Panc1 (cell line): Measurements from ENCODE around the gene SMIM11. TPM values are rescaled to one million over a fixed set of nuclear protein-coding genes. Genes with fewer than 3 reads are reported as not detected.

Source experiments
- ATAC-seq: fragments of 200-7000 bp; cut with Tn5 transposase; 2 replicates; pipeline ENCODE4 v1.9.1; 2020; ENCODE audit warnings: mild to moderate bottlenecking, moderate library complexity
- BruUV-seq: library from RNA; stranded (reverse); fragments of 400-500 nt; replicated peaks from 2 replicates; lab custom pipeline; 2021; lab: Mats Ljungman, UMichigan
- CTCF ChIA-PET: fragments of 300-600 bp; sonication (Branson Sonifier 250); formaldehyde crosslinking; loops from one replicate; lab custom pipeline; 2022; ENCODE audit warnings: antibody characterized with exemption; lab: Charles Lee
- POLR2A ChIA-PET: fragments of 300-600 bp; sonication (Branson Sonifier 250); formaldehyde crosslinking; loops from one replicate; lab custom pipeline; 2022; ENCODE audit warnings: antibody characterized with exemption; lab: Charles Lee
- DNase-seq: peaks from one replicate; pipeline ENCODE4 v3.0.0-alpha.2; 2010; ENCODE audit warnings: low read depth, low spot score
- H3K27ac ChIP-seq: 2 replicates; pipeline ENCODE4 v1.5.1; 2011; ENCODE audit warnings: mild to moderate bottlenecking, low read length, inconsistent platforms
- H3K27me3 ChIP-seq: fragments of 200-500 bp; sonication (Bioruptor generic); 2 replicates; pipeline ENCODE4 v1.6.0; 2014; ENCODE audit warnings: low read length, inconsistent platforms; ENCODE audit not compliant: control insufficient read depth, insufficient read depth
- H3K36me3 ChIP-seq: fragments of 200-500 bp; sonication (Bioruptor generic); 2 replicates; pipeline ENCODE4 v1.5.1; 2014; ENCODE audit warnings: inconsistent platforms, mild to moderate bottlenecking, low read length, moderate library complexity; ENCODE audit not compliant: control insufficient read depth, insufficient read depth
- H3K4me1 ChIP-seq: 2 replicates; pipeline ENCODE4 v1.5.1; 2011; ENCODE audit warnings: inconsistent platforms, mild to moderate bottlenecking, low read length, moderate library complexity; ENCODE audit not compliant: control insufficient read depth, insufficient read depth
- H3K4me3 ChIP-seq, 2 experiments: 2 replicates each; pipeline ENCODE4 v1.5.1; 2011 to 2012; ENCODE audit warnings: low read depth in 2 of 2, low read length in 2 of 2, mild to moderate bottlenecking in 2 of 2, inconsistent platforms in 1 of 2, moderate library complexity in 1 of 2
- H3K9me3 ChIP-seq: fragments of 200-500 bp; sonication (Bioruptor generic); 2 replicates; pipeline ENCODE4 v1.5.1; 2014; ENCODE audit warnings: low read depth, mild to moderate bottlenecking, inconsistent platforms, low read length, moderate library complexity; ENCODE audit not compliant: control insufficient read depth, insufficient read depth
- CTCF ChIP-seq: fragments of 450-650 bp; IDR thresholded peaks from 2 replicates; pipeline ENCODE4 v1.5.1; 2017; ENCODE audit warnings: mild to moderate bottlenecking
- POLR2AphosphoS5 ChIP-seq: IDR thresholded peaks from 2 replicates; pipeline ENCODE4 v1.6.1; 2012; ENCODE audit warnings: mild to moderate bottlenecking, low read depth, low read length, moderate library complexity
- SIN3A ChIP-seq: IDR thresholded peaks from 2 replicates; pipeline ENCODE4 v1.6.1; 2012; ENCODE audit warnings: low read depth, mild to moderate bottlenecking, low read length, moderate library complexity, borderline replicate concordance; ENCODE audit not compliant: insufficient read depth
- TCF7L2 ChIP-seq: IDR thresholded peaks from 2 replicates; pipeline ENCODE4 v1.6.1; 2011; ENCODE audit warnings: mild to moderate bottlenecking, low read depth, low read length, inconsistent platforms
- in situ Hi-C: cut with HindIII; loops from 2 replicates; pipeline ENCODE4 v1.10.0; 2016; ENCODE audit warnings: low sequenced_read_pairs, low pct_unique_long_range_greater_than_20kb
- intact Hi-C: fragments of 100-400 bp; cut with micrococcal nuclease; formaldehyde crosslinking; loops from one replicate; pipeline ENCODE4 v1.10.0; 2022; ENCODE audit not compliant: unreplicated experiment
- total RNA-seq: library from RNA; stranded (reverse); gene quantifications from one replicate; pipeline ENCODE4 v1.2.1, GENCODE V29; 2021; ENCODE audit not compliant: unreplicated experiment
- TF ChIP-seq, protein P1 (sequence below), 2 experiments: IDR thresholded peaks; 2 replicates each; pipeline ENCODE4 v1.6.1; 2011 to 2012; ENCODE audit warnings: low read depth in 2 of 2, control low read depth in 1 of 2, low read length in 1 of 2, mild to moderate bottlenecking in 1 of 2, moderate library complexity in 1 of 2; ENCODE audit not compliant: insufficient read depth in 1 of 2

The SMIM11 gene
- total RNA-seq, 1 experiment from 2014 or later = 17.1 TPM

GRCh38 chr21:34336756-34337391, 38.4 kb upstream of the SMIM11 start:
- in situ Hi-C loops (no loop called here), intact Hi-C loops (no loop called here)
- Histone ChIP-seq H3K4me1 (no peaks in the 10 kb centered on the region), H3K27ac (no peak overlapping the region), H3K36me3 (no peaks in the 10 kb centered on the region), H3K27me3 (no peaks in the 10 kb centered on the region), H3K4me3 (no peak overlapping the region), H3K9me3 (no peaks in the 10 kb centered on the region)
- ChIA-PET CTCF (interaction anchor here (1.0 kb wide), 1 partner anchor 11 kb away, joined by 3 read pairs; no protein-coding TSS in a partner anchor), POLR2A (no interaction called here)
- ATAC-seq (no peak), DNase-seq (no peak)
- no TSS peak for BruUV-seq
- TF ChIP-seq TCF7L2 (no peak), POLR2AphosphoS5 (no peak)

- Histone ChIP-seq H3K27me3 (no peaks in the 10 kb centered on the region), H3K27ac (no peak overlapping the region), H3K4me1 (no peaks in the 10 kb centered on the region), H3K4me3 (no peak overlapping the region), H3K9me3 (no peaks in the 10 kb centered on the region), H3K36me3 (no peaks in the 10 kb centered on the region)
- no peak for DNase-seq
- ATAC-seq = no peak
- ChIA-PET CTCF (interaction anchor here (1.0 kb wide), 1 partner anchor 10 kb away, joined by 3 read pairs; no protein-coding TSS in a partner anchor), POLR2A (no interaction called here)
- intact Hi-C loops = no loop called here
- in situ Hi-C loops = no loop called here
- TF ChIP-seq SIN3A = no peak
- TF ChIP-seq, protein P1, sequence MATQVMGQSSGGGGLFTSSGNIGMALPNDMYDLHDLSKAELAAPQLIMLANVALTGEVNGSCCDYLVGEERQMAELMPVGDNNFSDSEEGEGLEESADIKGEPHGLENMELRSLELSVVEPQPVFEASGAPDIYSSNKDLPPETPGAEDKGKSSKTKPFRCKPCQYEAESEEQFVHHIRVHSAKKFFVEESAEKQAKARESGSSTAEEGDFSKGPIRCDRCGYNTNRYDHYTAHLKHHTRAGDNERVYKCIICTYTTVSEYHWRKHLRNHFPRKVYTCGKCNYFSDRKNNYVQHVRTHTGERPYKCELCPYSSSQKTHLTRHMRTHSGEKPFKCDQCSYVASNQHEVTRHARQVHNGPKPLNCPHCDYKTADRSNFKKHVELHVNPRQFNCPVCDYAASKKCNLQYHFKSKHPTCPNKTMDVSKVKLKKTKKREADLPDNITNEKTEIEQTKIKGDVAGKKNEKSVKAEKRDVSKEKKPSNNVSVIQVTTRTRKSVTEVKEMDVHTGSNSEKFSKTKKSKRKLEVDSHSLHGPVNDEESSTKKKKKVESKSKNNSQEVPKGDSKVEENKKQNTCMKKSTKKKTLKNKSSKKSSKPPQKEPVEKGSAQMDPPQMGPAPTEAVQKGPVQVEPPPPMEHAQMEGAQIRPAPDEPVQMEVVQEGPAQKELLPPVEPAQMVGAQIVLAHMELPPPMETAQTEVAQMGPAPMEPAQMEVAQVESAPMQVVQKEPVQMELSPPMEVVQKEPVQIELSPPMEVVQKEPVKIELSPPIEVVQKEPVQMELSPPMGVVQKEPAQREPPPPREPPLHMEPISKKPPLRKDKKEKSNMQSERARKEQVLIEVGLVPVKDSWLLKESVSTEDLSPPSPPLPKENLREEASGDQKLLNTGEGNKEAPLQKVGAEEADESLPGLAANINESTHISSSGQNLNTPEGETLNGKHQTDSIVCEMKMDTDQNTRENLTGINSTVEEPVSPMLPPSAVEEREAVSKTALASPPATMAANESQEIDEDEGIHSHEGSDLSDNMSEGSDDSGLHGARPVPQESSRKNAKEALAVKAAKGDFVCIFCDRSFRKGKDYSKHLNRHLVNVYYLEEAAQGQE (IDR thresholded peaks at IDR 0.05; ENCODE audit: insufficient read depth in 1 of 2, low read depth in 2 of 2, low read length in 1 of 2) = no peak
- no peak for TF ChIP-seq CTCF
- TF ChIP-seq TCF7L2 = no peak
- no peak for TF ChIP-seq POLR2AphosphoS5
- BruUV-seq = no TSS peak
Measured at GRCh38 chr21:34337741-34338140, 37.6 kb upstream of the SMIM11 start.

DNA sequence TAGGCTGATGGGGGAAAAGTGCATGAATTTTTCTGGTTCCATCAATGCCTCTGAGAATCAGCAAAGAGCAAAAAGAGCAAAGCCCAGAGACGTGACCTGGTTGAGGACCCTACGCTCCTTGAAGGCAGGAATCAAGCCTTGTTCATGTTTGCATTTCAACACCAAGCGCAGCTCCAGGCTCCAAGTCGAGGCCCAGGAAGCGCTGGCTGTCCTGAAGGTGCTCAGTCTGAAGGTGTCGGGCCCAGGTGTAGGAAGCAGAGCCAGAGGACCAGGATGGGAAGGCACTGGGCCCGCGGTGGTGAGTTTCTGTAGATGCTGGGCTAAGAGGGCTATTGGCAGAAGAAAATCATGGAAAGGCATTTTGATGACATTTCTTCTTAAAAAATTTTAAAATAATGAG, 37.1 kb upstream of the SMIM11 start:
- in situ Hi-C loops = no loop called here
- H3K27ac ChIP-seq = no peak overlapping the region
- ATAC-seq = no peak
- intact Hi-C loops = no loop called here
- no peaks in the 10 kb centered on the region for H3K9me3 ChIP-seq
- H3K4me3 ChIP-seq = no peak overlapping the region
- ChIA-PET CTCF (interaction anchor here (1.0 kb wide), 1 partner anchor 10 kb away, joined by 3 read pairs; no protein-coding TSS in a partner anchor), POLR2A (no interaction called here)
- no peak for DNase-seq
- H3K36me3 ChIP-seq = no peaks in the 10 kb centered on the region
- H3K4me1 ChIP-seq = no peaks in the 10 kb centered on the region
- H3K27me3 ChIP-seq = no peaks in the 10 kb centered on the region
- BruUV-seq = no TSS peak
- TF ChIP-seq POLR2AphosphoS5 = no peak
- TF ChIP-seq CTCF = no peak
- TF ChIP-seq SIN3A = no peak
- TF ChIP-seq TCF7L2 = no peak
- TF ChIP-seq, protein P1 (IDR thresholded peaks at IDR 0.05; ENCODE audit: insufficient read depth in 1 of 2, low read depth in 2 of 2, low read length in 1 of 2) = no peak
